Activated T-helper 17 cell treated with anti-CD3 and anti-CD28 coated beads, Interleukin-2, amount 50 U/mL, for 72 hours (primary cell): Measurements from ENCODE around the gene MED9. TPM values are rescaled to one million over a fixed set of nuclear protein-coding genes. Genes with fewer than 3 reads are reported as not detected.
"Not testable (repeated sequence)": the region's sequence is repeated elsewhere in the genome, so short reads cannot be mapped to it uniquely, and the experiment has no call there.

ENCODE experiments used
- ATAC-seq: fragments of 150-1000 bp; cut with Tn5 transposase; replicated peaks from 2 replicates; pipeline ENCODE4 v1.10.0; 2021; ENCODE audit warnings: mild to moderate bottlenecking, moderate library complexity
- H3K27ac Mint-ChIP-seq: one replicate; pipeline ENCODE4 v1.8.0; 2022; ENCODE audit warnings: mixed read lengths
- H3K27me3 Mint-ChIP-seq: one replicate; pipeline ENCODE4 v1.8.0; 2022; ENCODE audit warnings: mixed read lengths
- H3K36me3 Mint-ChIP-seq: one replicate; pipeline ENCODE4 v1.8.0; 2022; ENCODE audit warnings: low read depth, mild to moderate bottlenecking, mixed read lengths
- H3K4me1 Mint-ChIP-seq: one replicate; pipeline ENCODE4 v1.8.0; 2022; ENCODE audit warnings: mixed read lengths
- H3K4me3 Mint-ChIP-seq: one replicate; pipeline ENCODE4 v1.8.0; 2022; ENCODE audit warnings: mild to moderate bottlenecking, mixed read lengths
- H3K9me3 Mint-ChIP-seq: one replicate; pipeline ENCODE4 v1.8.0; 2022; ENCODE audit warnings: mixed read lengths
- total RNA-seq, 2 donors: library from RNA; stranded (reverse); gene quantifications; one replicate each; pipeline ENCODE4 v1.2.3, GENCODE V29; 2022

The MED9 gene
- total RNA-seq, 2 donors from 2014 or later, result 12.3 to 14.9 TPM

- no peak for ATAC-seq
- H3K27me3 Mint-ChIP-seq, result peaks cover 20% of the 10 kb centered on the region
- no peaks in the 10 kb centered on the region for H3K9me3 Mint-ChIP-seq
- no peak overlapping the region for H3K27ac Mint-ChIP-seq
- no peak overlapping the region for H3K4me3 Mint-ChIP-seq
- H3K4me1 Mint-ChIP-seq, result no peaks in the 10 kb centered on the region
- H3K36me3 Mint-ChIP-seq, result no peaks in the 10 kb centered on the region
Observed at GRCh38 chr17:17466511-17466910, 10.3 kb upstream of the MED9 start.

GRCh38 chr17:17467016-17467415, 9.8 kb upstream of the MED9 start:
- H3K9me3 Mint-ChIP-seq, result no peaks in the 10 kb centered on the region
- H3K4me1 Mint-ChIP-seq, result no peaks in the 10 kb centered on the region
- H3K27me3 Mint-ChIP-seq, result peaks cover 22% of the 10 kb centered on the region
- H3K27ac Mint-ChIP-seq, result no peak overlapping the region
- no peak overlapping the region for H3K4me3 Mint-ChIP-seq
- H3K36me3 Mint-ChIP-seq, result no peaks in the 10 kb centered on the region
- no peak for ATAC-seq

DNA sequence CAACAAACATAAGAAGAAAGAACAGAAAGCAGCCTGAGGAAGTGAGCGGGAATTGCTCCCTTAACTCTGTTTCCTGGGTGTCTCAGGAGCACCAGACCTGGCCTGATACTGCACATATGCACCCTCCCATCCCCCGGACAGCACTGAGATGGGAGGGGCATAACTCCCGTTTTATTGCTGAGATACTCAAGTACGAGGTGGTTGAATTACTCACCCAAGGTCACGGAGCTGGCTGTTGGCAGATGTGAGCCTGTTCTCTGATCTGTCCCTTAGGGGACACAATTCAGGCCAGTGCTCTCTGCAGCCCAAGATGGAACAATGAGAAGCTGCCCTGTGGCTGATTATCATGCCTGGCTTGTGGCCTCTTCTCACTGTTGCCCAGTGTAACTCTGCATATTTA, 9.1 kb upstream of the MED9 start:
- Mint-ChIP-seq H3K27me3 (peaks cover 24% of the 10 kb centered on the region), H3K9me3 (no peaks in the 10 kb centered on the region)

GRCh38 chr17:17468217-17469010, 8.4 kb upstream of the MED9 start:
- ATAC-seq, result no peak
- Mint-ChIP-seq H3K9me3 (no peaks in the 10 kb centered on the region), H3K27ac (no peak overlapping the region), H3K4me3 (no peak overlapping the region), H3K4me1 (no peaks in the 10 kb centered on the region), H3K36me3 (no peaks in the 10 kb centered on the region), H3K27me3 (peaks cover 31% of the 10 kb centered on the region)

More for the DNA sequence above, 9.1 kb upstream of the MED9 start:
- H3K4me1 Mint-ChIP-seq, result no peaks in the 10 kb centered on the region
- ATAC-seq, result no peak
- H3K27ac Mint-ChIP-seq, result no peak overlapping the region
- no peaks in the 10 kb centered on the region for H3K36me3 Mint-ChIP-seq
- no peak overlapping the region for H3K4me3 Mint-ChIP-seq

DNA sequence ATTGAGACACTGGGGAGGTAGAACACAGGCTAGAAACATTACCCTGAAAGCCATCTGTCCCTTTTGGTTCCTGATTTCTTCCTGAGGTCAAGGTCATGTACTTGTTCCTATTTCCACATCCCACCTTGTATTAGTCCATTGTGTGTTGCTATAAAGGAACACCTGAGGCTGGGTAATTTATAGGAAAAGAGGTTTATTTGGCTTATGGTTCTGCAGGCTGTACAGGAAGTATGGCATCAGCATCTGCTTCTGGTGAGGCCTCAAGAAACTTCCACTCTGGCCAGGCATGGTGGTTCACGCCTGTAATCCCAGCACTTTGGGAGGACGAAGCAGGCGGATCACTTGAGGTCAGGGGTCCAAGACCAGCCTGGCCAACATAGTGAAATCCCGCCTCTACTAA, 7.4 kb upstream of the MED9 start:
- Mint-ChIP-seq H3K4me1 (no peaks in the 10 kb centered on the region), H3K27me3 (peaks cover 33% of the 10 kb centered on the region), H3K9me3 (no peaks in the 10 kb centered on the region), H3K4me3 (no peak overlapping the region), H3K27ac (no peak overlapping the region), H3K36me3 (no peaks in the 10 kb centered on the region)
- no peak for ATAC-seq

GRCh38 chr17:17469996-17470395, 6.8 kb upstream of the MED9 start:
- H3K36me3 Mint-ChIP-seq, result no peaks in the 10 kb centered on the region
- H3K9me3 Mint-ChIP-seq, result no peaks in the 10 kb centered on the region
- no peak overlapping the region for H3K4me3 Mint-ChIP-seq
- ATAC-seq, result no peak
- H3K27me3 Mint-ChIP-seq, result peaks cover 27% of the 10 kb centered on the region
- H3K4me1 Mint-ChIP-seq, result no peaks in the 10 kb centered on the region
- H3K27ac Mint-ChIP-seq, result no peak overlapping the region

DNA sequence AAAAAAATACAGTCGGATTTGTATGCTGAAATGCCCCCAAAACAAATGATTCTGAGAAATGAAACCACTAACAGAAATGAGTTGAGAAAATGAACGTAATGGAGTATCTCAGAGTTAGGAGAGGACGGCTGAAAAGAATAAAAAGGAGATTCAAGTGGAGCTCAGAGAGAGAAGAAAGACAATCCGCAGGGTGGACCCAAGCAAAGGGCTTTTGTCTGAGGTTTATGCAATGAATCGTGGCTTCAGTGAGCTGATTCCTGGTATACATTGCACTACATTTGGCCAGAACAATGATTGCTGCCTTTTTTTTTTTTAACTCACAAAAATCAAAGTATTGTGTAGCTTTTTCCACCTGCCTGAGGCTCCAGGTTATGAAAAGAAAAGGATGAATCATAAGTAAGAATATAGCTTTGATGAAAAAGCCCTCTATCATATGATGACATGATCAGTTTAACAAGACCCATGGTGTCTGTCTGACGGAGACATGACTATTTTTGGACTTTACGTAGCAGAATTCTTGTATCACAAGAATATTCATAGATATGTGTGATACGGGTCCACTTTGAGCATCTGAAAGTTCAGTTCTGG, 4.4 kb upstream of the MED9 start:
- no peak for ATAC-seq
- H3K36me3 Mint-ChIP-seq, result no peaks in the 10 kb centered on the region
- no peak overlapping the region for H3K4me3 Mint-ChIP-seq
- peaks cover 22% of the 10 kb centered on the region for H3K27me3 Mint-ChIP-seq
- H3K27ac Mint-ChIP-seq, result no peak overlapping the region
- H3K4me1 Mint-ChIP-seq, result no peaks in the 10 kb centered on the region
- H3K9me3 Mint-ChIP-seq, result no peaks in the 10 kb centered on the region

DNA sequence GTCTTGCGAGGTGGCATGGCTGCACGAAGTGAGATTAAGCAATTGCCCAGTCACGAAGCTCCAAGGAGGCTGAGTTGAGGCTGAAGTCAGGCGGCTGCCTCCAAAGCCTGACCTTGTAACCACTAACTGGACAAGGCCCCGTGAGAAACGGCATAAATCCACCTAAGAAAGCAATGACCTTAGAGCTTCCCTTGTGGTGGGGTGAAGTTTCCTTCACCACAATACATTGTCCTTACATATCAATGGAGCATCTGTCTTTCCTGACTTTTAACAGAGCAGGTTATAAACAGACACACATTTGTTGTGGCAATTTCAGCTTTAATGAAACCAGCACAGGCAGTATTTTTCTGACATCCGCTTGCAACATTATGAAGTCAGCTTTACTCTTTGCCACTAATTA, 2.5 kb upstream of the MED9 start:
- Mint-ChIP-seq H3K36me3 (peaks cover 4% of the 10 kb centered on the region), H3K27ac (no peak overlapping the region), H3K9me3 (no peaks in the 10 kb centered on the region), H3K4me3 (no peak overlapping the region), H3K27me3 (peaks cover 20% of the 10 kb centered on the region), H3K4me1 (no peaks in the 10 kb centered on the region)
- no peak for ATAC-seq

- Mint-ChIP-seq H3K9me3 (no peaks in the 10 kb centered on the region), H3K27ac (no peak overlapping the region), H3K4me3 (peak overlapping the region; percentile 64), H3K4me1 (peaks cover 25% of the 10 kb centered on the region), H3K27me3 (no peaks in the 10 kb centered on the region), H3K36me3 (peaks cover 43% of the 10 kb centered on the region)
- no peak for ATAC-seq
Observed at GRCh38 chr17:17479209-17479608, 2.4 kb downstream of the MED9 start.

DNA sequence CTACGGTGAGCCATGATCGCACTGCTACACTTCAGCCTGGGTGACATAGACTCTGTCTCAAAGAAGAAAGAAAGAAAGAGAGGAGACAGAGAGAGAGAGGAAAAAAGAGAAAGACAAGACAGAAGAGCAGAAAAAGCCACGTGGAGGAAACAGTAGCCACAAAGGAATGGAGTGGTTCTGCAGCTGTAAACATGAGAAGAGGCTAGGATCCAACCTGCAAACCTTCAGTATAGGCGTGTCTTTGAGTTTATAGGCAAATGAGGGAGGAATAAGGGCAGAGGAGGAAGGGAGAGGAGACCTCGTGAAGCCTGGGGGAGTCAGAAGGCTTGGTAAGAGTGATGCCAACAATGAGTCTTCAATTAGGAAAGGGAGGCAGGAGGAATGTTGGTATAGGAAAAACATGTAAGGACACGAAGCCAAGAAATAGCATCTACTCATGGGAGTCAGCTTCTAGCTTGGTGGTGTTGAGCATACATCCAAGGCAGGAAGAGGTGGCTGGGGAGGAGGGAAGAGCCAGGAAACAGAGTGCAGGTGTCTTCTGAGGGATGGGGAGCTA, 3.9 kb downstream of the MED9 start:
- H3K36me3 Mint-ChIP-seq, result peaks cover 49% of the 10 kb centered on the region
- peak overlapping the region; percentile 83 for H3K27ac Mint-ChIP-seq
- H3K9me3 Mint-ChIP-seq, result no peaks in the 10 kb centered on the region
- H3K4me1 Mint-ChIP-seq, result peaks cover 34% of the 10 kb centered on the region
- H3K4me3 Mint-ChIP-seq, result peak overlapping the region; percentile 64
- no peak for ATAC-seq
- H3K27me3 Mint-ChIP-seq, result no peaks in the 10 kb centered on the region

- H3K4me3 Mint-ChIP-seq, result no peak overlapping the region
- no peaks in the 10 kb centered on the region for H3K27me3 Mint-ChIP-seq
- peaks cover 55% of the 10 kb centered on the region for H3K36me3 Mint-ChIP-seq
- ATAC-seq, result no peak
- H3K27ac Mint-ChIP-seq, result peak overlapping the region; percentile 2
- peaks cover 34% of the 10 kb centered on the region for H3K4me1 Mint-ChIP-seq
- H3K9me3 Mint-ChIP-seq, result no peaks in the 10 kb centered on the region
Observed at GRCh38 chr17:17481860-17482259, 5.1 kb downstream of the MED9 start.

- peaks cover 41% of the 10 kb centered on the region for H3K4me1 Mint-ChIP-seq
- peak; percentile 95 for ATAC-seq
- peak overlapping the region; percentile 30 for H3K27ac Mint-ChIP-seq
- H3K4me3 Mint-ChIP-seq, result peak overlapping the region; percentile 40
- H3K36me3 Mint-ChIP-seq, result peaks cover 73% of the 10 kb centered on the region
- H3K9me3 Mint-ChIP-seq, result no peaks in the 10 kb centered on the region
- H3K27me3 Mint-ChIP-seq, result no peaks in the 10 kb centered on the region
Observed at GRCh38 chr17:17484451-17484899, 7.7 kb downstream of the MED9 start.

- H3K9me3 Mint-ChIP-seq, result no peaks in the 10 kb centered on the region
- ATAC-seq, result no peak
- H3K4me1 Mint-ChIP-seq, result peaks cover 41% of the 10 kb centered on the region
- no peak overlapping the region for H3K4me3 Mint-ChIP-seq
- no peak overlapping the region for H3K27ac Mint-ChIP-seq
- no peaks in the 10 kb centered on the region for H3K27me3 Mint-ChIP-seq
- H3K36me3 Mint-ChIP-seq, result peaks cover 74% of the 10 kb centered on the region
Observed at GRCh38 chr17:17485420-17485819, 8.6 kb downstream of the MED9 start.

DNA sequence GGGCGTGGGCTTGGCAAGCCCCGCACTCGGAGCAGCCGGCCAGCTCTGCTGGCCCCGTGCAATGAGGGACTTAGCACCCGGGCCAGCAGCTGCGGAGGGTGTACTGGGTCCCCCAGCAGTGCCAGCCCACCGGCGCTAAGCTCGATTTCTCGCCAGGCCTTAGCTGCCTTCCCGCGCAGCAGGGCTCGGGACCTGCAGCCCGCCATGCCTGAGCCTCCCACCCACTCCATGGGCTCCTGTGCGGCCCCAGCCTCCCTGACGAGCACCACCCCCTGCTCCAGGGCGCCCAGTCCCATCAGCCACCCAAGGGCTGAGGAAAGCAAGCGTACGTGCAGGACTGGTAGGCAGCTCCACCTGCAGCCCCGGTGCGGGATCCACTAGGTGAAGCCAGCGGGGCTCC, 9.6 kb downstream of the MED9 start:
- ATAC-seq, H3K27ac Mint-ChIP-seq, H3K27me3 Mint-ChIP-seq, H3K4me3 Mint-ChIP-seq, H3K9me3 Mint-ChIP-seq: not testable (repeated sequence)
- Mint-ChIP-seq H3K36me3 (peaks cover 74% of the 10 kb centered on the region), H3K4me1 (peaks cover 34% of the 10 kb centered on the region)

DNA sequence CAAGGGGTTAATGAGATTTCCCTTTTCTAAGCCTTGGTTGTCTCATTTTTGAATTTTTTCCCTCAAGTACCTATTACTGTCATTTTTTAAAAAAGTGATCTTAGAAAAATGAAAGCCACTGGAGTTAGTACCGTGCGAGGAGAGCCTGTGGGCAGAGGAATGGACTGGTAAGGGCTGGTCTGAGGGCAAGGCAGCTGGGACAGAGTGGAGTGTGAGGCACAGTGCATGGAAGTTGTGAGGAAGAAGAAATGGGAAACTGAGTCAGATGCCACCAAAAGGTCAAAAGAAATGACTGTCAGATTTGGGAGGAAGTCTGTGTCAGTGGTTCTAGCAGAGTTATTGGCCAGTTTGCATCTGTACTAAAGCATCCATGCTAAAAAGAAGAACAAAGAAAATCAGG, 11.2 kb downstream of the MED9 start:
- peak overlapping the region; percentile 17 for H3K4me3 Mint-ChIP-seq

More for the DNA sequence above, 11.2 kb downstream of the MED9 start:
- no peak overlapping the region for H3K27ac Mint-ChIP-seq
- ATAC-seq, result no peak
- H3K36me3 Mint-ChIP-seq, result peaks cover 73% of the 10 kb centered on the region
- H3K27me3 Mint-ChIP-seq, result no peaks in the 10 kb centered on the region
- H3K4me1 Mint-ChIP-seq, result peaks cover 24% of the 10 kb centered on the region
- no peaks in the 10 kb centered on the region for H3K9me3 Mint-ChIP-seq
